CD4-positive, alpha-beta T cell (primary cell): ENCODE measurements around the gene KIAA0319L. TPM values are rescaled to one million over a fixed set of nuclear protein-coding genes. Genes with fewer than 3 reads are reported as not detected.
"Not testable (repeated sequence)": the region's sequence is repeated elsewhere in the genome, so short reads cannot be mapped to it uniquely, and the experiment has no call there.

Experiments used
- ATAC-seq: fragments of 200-7000 bp; cut with Tn5 transposase; one replicate; pipeline ENCODE4 v1.10.0; 2022; ENCODE audit warnings: mild to moderate bottlenecking; ENCODE audit not compliant: poor library complexity
- CTCF ChIA-PET: fragments of 350-600 bp; sonication (Branson Sonifier 250); formaldehyde crosslinking; loops from one replicate; lab custom pipeline; 2021; ENCODE audit warnings: antibody characterized with exemption, inconsistent platforms; lab: Charles Lee
- POLR2A ChIA-PET: fragments of 350-600 bp; sonication (Branson Sonifier 250); formaldehyde crosslinking; loops from one replicate; lab custom pipeline; 2021; ENCODE audit warnings: antibody characterized with exemption, inconsistent platforms; lab: Charles Lee
- DNase-seq, 14 experiments: peaks; one replicate each; pipeline ENCODE4 v3.0.0-alpha.2; 2013 to 2020; ENCODE audit warnings: mixed read lengths in 2 of 14
- H3K27ac ChIP-seq, 2 donors: one replicate each; pipeline versions ENCODE4 v1.5.1 to v1.7.0; 2013; ENCODE audit warnings: low read length in 2 of 2, low read depth in 1 of 2, mild to moderate bottlenecking in 1 of 2
- H3K27me3 ChIP-seq, 2 experiments: 1 replicate in 1 of 2; 2 replicates in 1 of 2; pipeline versions ENCODE4 v1.6.1 to v1.7.0; 2013; ENCODE audit warnings: low read length in 2 of 2, control low read depth in 1 of 2, mild to moderate bottlenecking in 1 of 2, moderate library complexity in 1 of 2; ENCODE audit not compliant: insufficient read depth in 2 of 2, control insufficient read depth in 1 of 2
- H3K36me3 ChIP-seq: one replicate; pipeline ENCODE4 v1.6.1; 2013; ENCODE audit warnings: low read length, control low read depth; ENCODE audit not compliant: insufficient read depth
- H3K4me1 ChIP-seq: one replicate; pipeline ENCODE4 v1.6.1; 2013; ENCODE audit warnings: low read length, control low read depth; ENCODE audit not compliant: insufficient read depth
- H3K4me3 ChIP-seq: one replicate; pipeline ENCODE4 v1.5.1; 2013; ENCODE audit warnings: mild to moderate bottlenecking, low read length, moderate library complexity
- H3K9me3 ChIP-seq, 2 experiments: 1 replicate in 1 of 2; 2 replicates in 1 of 2; pipeline versions ENCODE4 v1.6.1 to v1.7.0; 2013; ENCODE audit warnings: low read length in 2 of 2, mild to moderate bottlenecking in 2 of 2, control low read depth in 1 of 2, moderate library complexity in 1 of 2; ENCODE audit not compliant: control insufficient read depth in 1 of 2, insufficient read depth in 1 of 2
- H3K27ac Mint-ChIP-seq: one replicate; pipeline ENCODE4 v1.8.0; 2020; ENCODE audit warnings: mixed read lengths
- H3K27me3 Mint-ChIP-seq: one replicate; pipeline ENCODE4 v1.8.0; 2021; ENCODE audit warnings: mixed read lengths
- H3K36me3 Mint-ChIP-seq: one replicate; pipeline ENCODE4 v1.8.0; 2021; ENCODE audit warnings: low read depth, mixed read lengths
- H3K4me1 Mint-ChIP-seq: one replicate; pipeline ENCODE4 v1.8.0; 2021; ENCODE audit warnings: low read depth, mixed read lengths
- H3K4me3 Mint-ChIP-seq: one replicate; pipeline ENCODE4 v1.8.0; 2020; ENCODE audit warnings: mild to moderate bottlenecking, mixed read lengths
- H3K9me3 Mint-ChIP-seq: one replicate; pipeline ENCODE4 v1.8.0; 2020; ENCODE audit warnings: mixed read lengths
- intact Hi-C, 2 experiments: fragments of 100-400 bp; cut with DNase I in 1 of 2; cut with micrococcal nuclease in 1 of 2; formaldehyde crosslinking; loops; one replicate each; pipeline versions ENCODE4 v1.15.1 to v1.9.0; 2023 to 2025; cut with DNase I, micrococcal nuclease
- total RNA-seq, 174 experiments: library from RNA in 2 of 174; stranded (reverse) in 2 of 174; gene quantifications; one replicate each; pipeline ENCODE4 v1.2.3 and lab custom pipeline; 2021 to 2026
- TF ChIP-seq, protein P1 (sequence below): fragments of 200-600 bp; IDR thresholded peaks from one replicate; pipeline ENCODE4 v1.8.0; 2022; ENCODE audit warnings: antibody characterized with exemption, mild to moderate bottlenecking

Gene KIAA0319L
- total RNA-seq, 2 experiments from 2014 or later, result 50.9 to 53.3 TPM

DNA sequence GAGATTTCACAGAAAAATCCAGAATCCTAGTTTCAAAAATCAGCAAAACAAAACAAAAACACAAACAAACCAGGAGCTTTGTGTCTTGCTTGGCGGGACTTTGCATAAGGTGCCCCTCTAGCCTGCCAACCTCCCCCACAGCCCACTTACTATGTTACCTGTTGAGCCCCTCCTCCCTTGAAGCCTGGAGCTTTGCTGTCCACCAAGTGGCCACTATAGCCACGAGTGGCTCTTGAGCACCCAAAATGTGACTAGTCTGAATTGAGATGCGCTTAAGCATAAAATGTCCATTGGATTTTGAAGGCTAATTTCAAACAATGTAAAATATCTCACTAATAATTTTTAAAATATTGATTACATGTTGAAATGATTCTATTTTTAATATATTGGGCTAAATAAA, 28.1 kb upstream of the KIAA0319L start:
- Mint-ChIP-seq H3K27ac (no peak overlapping the region), H3K9me3 (no peaks in the 10 kb centered on the region), H3K27me3 (no peaks in the 10 kb centered on the region), H3K36me3 (no peaks in the 10 kb centered on the region), H3K4me3 (no peak overlapping the region), H3K4me1 (no peaks in the 10 kb centered on the region)
- Histone ChIP-seq H3K27ac (no peak overlapping the region), H3K4me1 (peaks cover 2% of the 10 kb centered on the region), H3K9me3 (no peaks in the 10 kb centered on the region), H3K27me3 (no peaks in the 10 kb centered on the region), H3K4me3 (no peak overlapping the region), H3K36me3 (peaks cover 1% of the 10 kb centered on the region)
- DNase-seq (no peak), ATAC-seq (no peak)
- ChIA-PET POLR2A (no interaction called here), CTCF (interaction anchor here (0.6 to 1.0 kb wide), 2 partner anchors 17 to 294 kb away, joined by 3 read pairs; no protein-coding TSS in a partner anchor)
- intact Hi-C loops, result no loop called here
- TF ChIP-seq, protein P1, sequence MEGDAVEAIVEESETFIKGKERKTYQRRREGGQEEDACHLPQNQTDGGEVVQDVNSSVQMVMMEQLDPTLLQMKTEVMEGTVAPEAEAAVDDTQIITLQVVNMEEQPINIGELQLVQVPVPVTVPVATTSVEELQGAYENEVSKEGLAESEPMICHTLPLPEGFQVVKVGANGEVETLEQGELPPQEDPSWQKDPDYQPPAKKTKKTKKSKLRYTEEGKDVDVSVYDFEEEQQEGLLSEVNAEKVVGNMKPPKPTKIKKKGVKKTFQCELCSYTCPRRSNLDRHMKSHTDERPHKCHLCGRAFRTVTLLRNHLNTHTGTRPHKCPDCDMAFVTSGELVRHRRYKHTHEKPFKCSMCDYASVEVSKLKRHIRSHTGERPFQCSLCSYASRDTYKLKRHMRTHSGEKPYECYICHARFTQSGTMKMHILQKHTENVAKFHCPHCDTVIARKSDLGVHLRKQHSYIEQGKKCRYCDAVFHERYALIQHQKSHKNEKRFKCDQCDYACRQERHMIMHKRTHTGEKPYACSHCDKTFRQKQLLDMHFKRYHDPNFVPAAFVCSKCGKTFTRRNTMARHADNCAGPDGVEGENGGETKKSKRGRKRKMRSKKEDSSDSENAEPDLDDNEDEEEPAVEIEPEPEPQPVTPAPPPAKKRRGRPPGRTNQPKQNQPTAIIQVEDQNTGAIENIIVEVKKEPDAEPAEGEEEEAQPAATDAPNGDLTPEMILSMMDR, result no peak

DNA sequence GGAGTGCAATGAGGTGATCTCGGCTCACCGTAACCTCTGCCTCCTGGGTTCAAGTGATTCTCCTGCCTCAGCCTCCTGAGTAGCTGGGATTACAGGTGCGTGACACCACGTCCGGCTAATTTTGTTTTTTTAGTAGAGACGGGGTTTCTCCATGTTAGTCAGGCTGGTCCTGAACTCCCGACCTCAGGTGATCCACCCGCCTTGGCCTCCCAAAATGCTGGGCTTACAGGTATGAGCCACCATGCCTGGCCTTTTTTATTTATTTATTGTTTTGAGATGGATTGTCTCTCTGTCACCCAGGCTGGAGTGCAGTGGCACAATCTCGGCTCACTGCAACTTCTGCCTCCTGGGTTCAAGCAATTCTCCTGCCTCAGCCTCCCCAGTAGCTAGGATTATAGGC, 24.4 kb upstream of the KIAA0319L start:
- H3K9me3 Mint-ChIP-seq, H3K36me3 ChIP-seq, H3K4me3 ChIP-seq, H3K27ac ChIP-seq, H3K27me3 ChIP-seq, intact Hi-C loops, H3K27me3 Mint-ChIP-seq, DNase-seq, H3K4me3 Mint-ChIP-seq, H3K36me3 Mint-ChIP-seq, H3K27ac Mint-ChIP-seq, CTCF ChIA-PET, ATAC-seq, H3K9me3 ChIP-seq: not testable (repeated sequence)
- POLR2A ChIA-PET, result interaction anchor here (0.9 to 1.1 kb wide), 2 partner anchors 10 to 188 kb away, joined by 3 read pairs; partner anchors contain the start of gene CLSPN
- peaks cover 11% of the 10 kb centered on the region for H3K4me1 Mint-ChIP-seq
- H3K4me1 ChIP-seq, result peaks cover 20% of the 10 kb centered on the region

DNA sequence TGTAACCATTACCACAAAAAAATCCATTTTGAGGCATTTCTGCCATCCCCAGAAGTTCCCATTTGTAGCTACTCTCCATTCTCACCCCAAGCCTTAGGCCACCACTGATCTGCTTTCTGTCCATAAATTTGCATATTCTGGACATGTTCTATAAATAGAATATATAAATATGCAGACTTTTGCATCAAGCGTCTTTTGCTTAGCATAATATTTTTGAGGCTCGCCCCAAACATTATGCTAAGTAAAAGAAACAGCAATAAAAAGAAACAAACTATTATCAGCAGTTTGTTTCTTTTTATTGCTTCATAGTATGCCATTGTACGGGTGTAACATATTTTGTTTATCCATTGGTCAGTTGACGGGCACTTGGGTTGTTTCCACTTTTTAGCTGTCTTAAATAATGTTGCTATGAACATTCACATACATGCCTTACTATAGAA, 23.8 kb upstream of the KIAA0319L start:
- Histone ChIP-seq H3K36me3 (no peaks in the 10 kb centered on the region), H3K27me3 (no peaks in the 10 kb centered on the region), H3K9me3 (no peaks in the 10 kb centered on the region), H3K4me1 (peaks cover 26% of the 10 kb centered on the region), H3K27ac (no peak overlapping the region), H3K4me3 (no peak overlapping the region)
- no peak for ATAC-seq
- ChIA-PET CTCF (interaction anchor here (0.6 to 0.8 kb wide), 2 partner anchors 12 to 110 kb away, joined by 3 read pairs; no protein-coding TSS in a partner anchor), POLR2A (interaction anchor here (0.9 to 1.1 kb wide), 2 partner anchors 10 to 189 kb away, joined by 3 read pairs; partner anchors contain the start of gene CLSPN)
- H3K27me3 Mint-ChIP-seq, result no peaks in the 10 kb centered on the region
- no peak overlapping the region for H3K4me3 Mint-ChIP-seq
- intact Hi-C loops, result no loop called here
- H3K4me1 Mint-ChIP-seq, result peaks cover 18% of the 10 kb centered on the region
- H3K9me3 Mint-ChIP-seq, result no peaks in the 10 kb centered on the region
- H3K36me3 Mint-ChIP-seq, result no peaks in the 10 kb centered on the region
- no peak overlapping the region for H3K27ac Mint-ChIP-seq
- TF ChIP-seq, protein P1, result no peak
- no peak for DNase-seq
